ENCODE data around the gene NDUFV1. TPM values are rescaled to one million over a fixed set of nuclear protein-coding genes. Genes with fewer than 3 reads are reported as not detected.

Gene NDUFV1
- total and polyA plus RNA-seq, 5 donors from 2014 or later, result 101 to 204 (median 119) TPM

DNA sequence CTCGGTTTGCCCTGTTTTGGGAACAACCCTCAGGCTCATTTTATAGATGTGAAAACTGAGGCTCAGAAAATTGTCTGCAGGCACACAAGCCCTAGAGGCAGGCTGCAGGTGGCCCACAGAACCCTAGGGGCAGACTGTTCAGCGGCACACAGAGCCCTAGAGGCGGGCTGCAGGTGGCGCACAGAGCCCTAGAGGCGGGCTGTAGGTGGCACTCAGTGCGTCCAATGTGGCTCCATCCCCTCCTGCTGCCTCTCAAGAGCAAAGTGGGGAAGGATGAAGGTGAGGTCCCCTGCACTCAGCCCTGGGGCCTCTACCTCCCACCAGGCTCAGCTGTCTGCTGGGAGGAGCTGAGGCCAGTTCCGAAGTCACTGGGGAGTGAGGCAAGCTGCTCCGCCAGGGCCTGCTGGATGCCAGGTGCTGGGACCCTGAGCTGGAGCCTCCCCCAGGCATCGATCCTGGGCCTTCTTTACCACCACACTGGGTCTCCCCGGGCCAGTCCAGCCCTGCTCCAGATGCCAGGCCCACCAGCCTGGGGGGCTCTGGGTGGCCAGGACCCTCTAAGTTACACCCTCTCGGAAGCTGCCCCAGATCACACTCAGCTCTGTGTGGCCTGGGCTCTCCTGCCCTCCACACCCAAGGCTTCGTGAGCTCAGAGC is 41.5 kb downstream of the NDUFV1 start:
- Mint-ChIP-seq H3K9me3 (no peaks in the 10 kb centered on the region), H3K27ac (peak overlapping the region in 2 of 3 donors; percentile 64 to 84), H3K4me1 (peaks cover 9 to 42% (median 24%) of the 10 kb centered on the region in 4 donors), H3K36me3 (no peaks in the 10 kb centered on the region), H3K27me3 (no peaks in the 10 kb centered on the region), H3K4me3 (peak overlapping the region; percentile 5 to 74 (median 62))
- Histone ChIP-seq H3K9me3 (ENCODE audit: control insufficient read depth in 2 of 2, low read length in 2 of 2) (no peaks in the 10 kb centered on the region), H3K4me3 (ENCODE audit: low read depth, low read length) (no peak overlapping the region), H3K4me1 (ENCODE audit: control insufficient read depth, insufficient read depth, low read length, poor library complexity, severe bottlenecking) (peaks cover 36% of the 10 kb centered on the region), H3K27ac (ENCODE audit: insufficient read depth, low read length, poor library complexity, severe bottlenecking) (no peak overlapping the region), H3K27me3 (ENCODE audit: control insufficient read depth, insufficient read depth, low read length) (no peaks in the 10 kb centered on the region), H3K36me3 (ENCODE audit: control insufficient read depth, insufficient read depth, low read length) (no peaks in the 10 kb centered on the region)
- peak; percentile 73 to 80 for ATAC-seq (ENCODE audit: low read depth in 2 of 2)
- peak in 2 of 3 donors; percentile 46 to 71 for DNase-seq

DNA sequence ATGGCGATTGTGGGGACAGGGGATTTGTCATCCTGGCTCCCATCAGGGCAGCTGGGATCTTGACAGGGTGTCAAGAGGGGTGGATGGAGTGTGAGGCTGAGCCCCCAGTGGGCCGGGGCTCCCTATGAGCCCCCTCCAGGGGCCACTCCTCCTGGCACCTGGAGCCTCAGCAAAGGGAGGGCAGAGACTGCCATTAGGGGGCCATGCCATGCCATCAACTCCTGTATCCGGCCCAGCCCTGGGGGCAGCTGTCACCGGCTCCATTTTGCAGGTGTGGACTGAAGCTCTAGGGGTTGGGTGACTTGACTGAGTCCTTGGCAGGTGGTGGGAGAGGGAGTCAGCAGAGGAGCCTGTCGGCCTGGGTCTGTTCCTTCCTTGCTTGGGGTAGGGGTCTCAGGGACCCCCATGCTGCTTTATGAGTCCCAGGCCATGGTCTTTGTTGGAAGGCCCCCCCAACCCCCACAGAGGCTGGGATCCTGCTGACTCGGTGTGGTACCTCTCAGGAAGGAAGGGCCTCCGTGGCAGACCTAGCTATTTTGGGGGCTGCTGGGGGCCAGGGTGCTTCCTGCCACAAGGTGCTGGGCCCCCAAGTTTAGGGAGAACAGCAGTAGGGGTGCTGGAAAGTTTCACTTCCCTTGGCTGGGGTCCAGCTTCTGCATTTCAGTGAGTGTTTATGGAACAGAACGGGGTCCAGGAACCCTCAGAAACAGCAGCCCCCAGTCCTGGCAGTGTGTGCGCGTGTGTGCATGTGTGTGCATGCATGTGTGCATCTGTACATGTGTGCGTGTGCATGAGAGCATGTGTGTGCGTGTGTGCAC is 42.3 kb downstream of the NDUFV1 start:
- peaks cover 9 to 40% (median 24%) of the 10 kb centered on the region in 4 donors for H3K4me1 Mint-ChIP-seq
- peak overlapping the region in 1 of 4 donors; percentile 67 for H3K4me3 Mint-ChIP-seq
- H3K27ac ChIP-seq (ENCODE audit: insufficient read depth, low read length, poor library complexity, severe bottlenecking), result no peak overlapping the region
- ATAC-seq (ENCODE audit: low read depth in 2 of 2) (no peak), DNase-seq (no peak)
- no peaks in the 10 kb centered on the region for H3K27me3 ChIP-seq (ENCODE audit: control insufficient read depth, insufficient read depth, low read length)
- peak overlapping the region in 1 of 3 donors; percentile 93 for H3K27ac Mint-ChIP-seq
- H3K27me3 Mint-ChIP-seq, result no peaks in the 10 kb centered on the region
- H3K36me3 Mint-ChIP-seq, result no peaks in the 10 kb centered on the region
- peaks cover 36% of the 10 kb centered on the region for H3K4me1 ChIP-seq (ENCODE audit: control insufficient read depth, insufficient read depth, low read length, poor library complexity, severe bottlenecking)
- no peaks in the 10 kb centered on the region for H3K36me3 ChIP-seq (ENCODE audit: control insufficient read depth, insufficient read depth, low read length)
- H3K9me3 Mint-ChIP-seq, result no peaks in the 10 kb centered on the region
- H3K9me3 ChIP-seq (ENCODE audit: control insufficient read depth in 2 of 2, low read length in 2 of 2), result no peaks in the 10 kb centered on the region
- no peak overlapping the region for H3K4me3 ChIP-seq (ENCODE audit: low read depth, low read length)

- Mint-ChIP-seq H3K4me1 (peaks cover 9 to 36% (median 24%) of the 10 kb centered on the region in 4 donors), H3K9me3 (no peaks in the 10 kb centered on the region), H3K36me3 (no peaks in the 10 kb centered on the region), H3K27ac (peak overlapping the region in 2 of 3 donors; percentile 93 to 96), H3K27me3 (no peaks in the 10 kb centered on the region), H3K4me3 (peak overlapping the region; percentile 91 to 98 (median 93))
- Histone ChIP-seq H3K9me3 (ENCODE audit: control insufficient read depth in 2 of 2, low read length in 2 of 2) (no peaks in the 10 kb centered on the region), H3K36me3 (ENCODE audit: control insufficient read depth, insufficient read depth, low read length) (no peaks in the 10 kb centered on the region), H3K4me1 (ENCODE audit: control insufficient read depth, insufficient read depth, low read length, poor library complexity, severe bottlenecking) (peaks cover 36% of the 10 kb centered on the region), H3K4me3 (ENCODE audit: low read depth, low read length) (no peak overlapping the region), H3K27me3 (ENCODE audit: control insufficient read depth, insufficient read depth, low read length) (no peaks in the 10 kb centered on the region), H3K27ac (ENCODE audit: insufficient read depth, low read length, poor library complexity, severe bottlenecking) (peak overlapping the region; percentile 79)
- DNase-seq, result peak in 1 of 3 donors; percentile 24
- no peak for ATAC-seq (ENCODE audit: low read depth in 2 of 2)
These were observed 43.1 kb downstream of the NDUFV1 start for GRCh38 chr11:67649634-67650510.

DNA sequence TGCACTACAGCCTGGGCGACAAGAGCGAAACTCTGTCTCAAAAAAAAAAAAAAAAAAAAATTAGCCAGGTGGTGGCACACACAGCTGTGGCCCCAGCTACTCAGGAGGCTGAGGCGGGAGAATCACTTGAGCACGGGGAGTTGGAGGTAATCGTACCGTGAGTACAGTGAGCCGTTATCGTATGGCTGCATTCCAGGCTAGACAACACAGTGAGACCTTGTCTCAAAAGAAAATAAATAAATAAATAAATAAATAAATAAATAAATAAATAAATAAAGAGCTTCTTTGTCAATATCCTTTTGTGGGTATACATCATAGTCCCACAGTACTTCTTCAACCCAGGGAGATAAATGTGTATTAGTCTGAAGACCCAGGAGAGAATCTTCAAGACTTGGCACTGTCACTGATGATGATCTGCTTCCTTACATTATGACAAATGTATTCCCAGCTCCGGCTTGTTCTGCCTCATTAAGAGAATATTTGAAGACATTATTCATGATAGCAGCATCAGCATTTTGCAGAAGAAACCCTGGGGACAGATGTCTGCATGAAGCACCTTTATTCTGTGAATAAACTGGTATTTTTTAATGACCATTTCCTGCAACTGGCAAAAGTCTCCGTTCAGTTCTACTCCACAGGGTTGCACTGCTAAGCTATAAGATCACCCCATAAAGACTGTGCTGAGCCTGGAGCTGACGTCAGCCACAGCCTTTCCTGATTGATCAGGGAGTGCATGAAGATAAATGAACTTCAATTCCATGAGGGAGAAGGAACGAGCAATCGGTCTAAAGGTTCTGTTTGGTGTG is 45.4 kb downstream of the NDUFV1 start:
- peak overlapping the region in 1 of 3 donors; percentile 56 for H3K27ac Mint-ChIP-seq
- no peak overlapping the region for H3K27ac ChIP-seq (ENCODE audit: insufficient read depth, low read length, poor library complexity, severe bottlenecking)
- no peak overlapping the region for H3K4me3 Mint-ChIP-seq

DNA sequence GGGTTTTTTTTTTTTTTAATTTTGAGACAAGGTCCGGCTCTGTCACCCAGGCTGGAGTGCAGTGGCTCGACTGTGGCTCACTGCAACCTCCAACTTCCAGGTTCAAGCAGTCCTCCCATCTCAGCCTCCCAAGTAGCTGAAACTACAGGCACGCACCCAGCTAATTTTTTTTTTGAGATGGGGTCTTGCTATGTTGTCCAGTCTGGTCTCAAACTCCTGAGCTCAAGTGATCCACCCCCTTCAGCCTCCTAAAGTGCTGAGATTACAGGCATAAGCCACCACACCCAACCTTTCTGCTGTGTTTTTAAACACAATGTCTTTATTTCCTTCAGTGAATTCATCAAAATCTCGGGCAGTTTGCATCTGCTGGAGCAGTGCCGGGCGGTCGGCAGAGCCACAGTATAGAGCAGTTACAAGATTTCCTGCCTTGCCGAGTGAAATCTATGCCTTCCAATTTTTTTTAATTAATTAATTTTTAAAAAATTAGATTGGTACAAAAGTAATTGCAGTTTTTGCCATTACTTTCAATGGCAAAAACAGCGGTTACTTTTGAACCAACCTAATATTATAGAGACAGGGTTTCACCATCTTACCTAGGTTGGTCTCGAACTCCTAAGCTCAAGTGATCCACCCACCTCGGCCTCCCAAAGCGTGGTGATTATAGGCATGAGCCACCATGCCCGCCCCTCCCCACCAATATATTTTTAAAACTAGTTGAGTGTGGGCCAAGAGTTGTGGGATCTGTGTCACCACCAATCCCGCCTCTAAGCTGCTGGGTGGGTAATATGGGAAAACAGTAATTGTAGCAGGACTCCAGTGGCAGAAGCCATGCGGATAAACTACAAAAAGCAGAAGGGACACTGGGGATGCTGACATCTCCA is 46.5 kb downstream of the NDUFV1 start:
- no peaks in the 10 kb centered on the region for H3K27me3 Mint-ChIP-seq

More for the DNA sequence above, 45.4 kb downstream of the NDUFV1 start:
- H3K36me3 ChIP-seq (ENCODE audit: control insufficient read depth, insufficient read depth, low read length), result no peaks in the 10 kb centered on the region
- H3K9me3 ChIP-seq (ENCODE audit: control insufficient read depth in 2 of 2, low read length in 2 of 2), result no peaks in the 10 kb centered on the region
- H3K4me1 ChIP-seq (ENCODE audit: control insufficient read depth, insufficient read depth, low read length, poor library complexity, severe bottlenecking), result peaks cover 27% of the 10 kb centered on the region
- Mint-ChIP-seq H3K36me3 (no peaks in the 10 kb centered on the region), H3K27me3 (no peaks in the 10 kb centered on the region), H3K9me3 (no peaks in the 10 kb centered on the region), H3K4me1 (peaks cover 9 to 24% (median 17%) of the 10 kb centered on the region in 4 donors)
- H3K4me3 ChIP-seq (ENCODE audit: low read depth, low read length), result no peak overlapping the region
- ATAC-seq (ENCODE audit: low read depth in 2 of 2), result no peak
- no peaks in the 10 kb centered on the region for H3K27me3 ChIP-seq (ENCODE audit: control insufficient read depth, insufficient read depth, low read length)
- DNase-seq, result no peak

GRCh38 chr11:67654225-67654624 is 47.5 kb downstream of the NDUFV1 start:
- DNase-seq, result no peak
- no peak overlapping the region for H3K27ac Mint-ChIP-seq
- no peaks in the 10 kb centered on the region for H3K36me3 Mint-ChIP-seq
- peaks cover 10 to 24% (median 19%) of the 10 kb centered on the region in 4 donors for H3K4me1 Mint-ChIP-seq
- no peak overlapping the region for H3K4me3 ChIP-seq (ENCODE audit: low read depth, low read length)
- H3K27ac ChIP-seq (ENCODE audit: insufficient read depth, low read length, poor library complexity, severe bottlenecking), result no peak overlapping the region
- ATAC-seq (ENCODE audit: low read depth in 2 of 2), result no peak
- H3K27me3 Mint-ChIP-seq, result no peaks in the 10 kb centered on the region
- no peaks in the 10 kb centered on the region for H3K9me3 Mint-ChIP-seq
- no peaks in the 10 kb centered on the region for H3K9me3 ChIP-seq (ENCODE audit: control insufficient read depth in 2 of 2, low read length in 2 of 2)
- H3K4me1 ChIP-seq (ENCODE audit: control insufficient read depth, insufficient read depth, low read length, poor library complexity, severe bottlenecking), result peaks cover 12% of the 10 kb centered on the region
- no peaks in the 10 kb centered on the region for H3K27me3 ChIP-seq (ENCODE audit: control insufficient read depth, insufficient read depth, low read length)
- H3K36me3 ChIP-seq (ENCODE audit: control insufficient read depth, insufficient read depth, low read length), result no peaks in the 10 kb centered on the region
- peak overlapping the region in 1 of 4 donors; percentile 58 for H3K4me3 Mint-ChIP-seq

More for the DNA sequence above, 46.5 kb downstream of the NDUFV1 start:
- DNase-seq, result no peak
- Histone ChIP-seq H3K4me1 (ENCODE audit: control insufficient read depth, insufficient read depth, low read length, poor library complexity, severe bottlenecking) (peaks cover 20% of the 10 kb centered on the region), H3K4me3 (ENCODE audit: low read depth, low read length) (no peak overlapping the region), H3K27me3 (ENCODE audit: control insufficient read depth, insufficient read depth, low read length) (no peaks in the 10 kb centered on the region), H3K36me3 (ENCODE audit: control insufficient read depth, insufficient read depth, low read length) (no peaks in the 10 kb centered on the region), H3K27ac (ENCODE audit: insufficient read depth, low read length, poor library complexity, severe bottlenecking) (no peak overlapping the region), H3K9me3 (ENCODE audit: control insufficient read depth in 2 of 2, low read length in 2 of 2) (no peaks in the 10 kb centered on the region)
- H3K4me1 Mint-ChIP-seq, result peaks cover 6 to 19% (median 14%) of the 10 kb centered on the region in 4 donors
- H3K36me3 Mint-ChIP-seq, result no peaks in the 10 kb centered on the region
- H3K9me3 Mint-ChIP-seq, result no peaks in the 10 kb centered on the region
- H3K4me3 Mint-ChIP-seq, result no peak overlapping the region
- H3K27ac Mint-ChIP-seq, result no peak overlapping the region
- ATAC-seq (ENCODE audit: low read depth in 2 of 2), result no peak

All from CD4-positive, CD25-positive, alpha-beta regulatory T cell (primary cell).